H9 (cell line): ENCODE data around the gene TAGLN. TPM values are rescaled to one million over a fixed set of nuclear protein-coding genes. Genes with fewer than 3 reads are reported as not detected.

Experiments used
- DNase-seq: peaks from one replicate; pipeline ENCODE4 v3.0.0-alpha.2; 2017
- H2AFZ ChIP-seq: one replicate; pipeline ENCODE4 v1.6.1; 2013; ENCODE audit warnings: mild to moderate bottlenecking, low read length, control low read depth, moderate library complexity
- H2AK5ac ChIP-seq: 2 replicates; pipeline ENCODE4 v1.6.1; 2013; ENCODE audit warnings: low read length, control low read depth, mixed read lengths; ENCODE audit not compliant: insufficient read length
- H2BK120ac ChIP-seq: one replicate; pipeline ENCODE4 v1.6.1; 2013; ENCODE audit warnings: low read depth, mild to moderate bottlenecking, low read length, control low read depth, inconsistent platforms; ENCODE audit not compliant: poor library complexity, severe bottlenecking
- H2BK12ac ChIP-seq: 2 replicates; pipeline ENCODE4 v1.6.1; 2013; ENCODE audit warnings: low read length, control low read depth, mixed read lengths, low read depth; ENCODE audit not compliant: insufficient read length
- H2BK15ac ChIP-seq: 2 replicates; pipeline ENCODE4 v1.6.1; 2013; ENCODE audit warnings: low read depth, low read length, control low read depth
- H2BK20ac ChIP-seq: one replicate; pipeline ENCODE4 v1.6.1; 2013; ENCODE audit warnings: low read depth, mild to moderate bottlenecking, low read length, control low read depth, inconsistent platforms; ENCODE audit not compliant: poor library complexity, severe bottlenecking
- H2BK5ac ChIP-seq: 2 replicates; pipeline ENCODE4 v1.6.1; 2013; ENCODE audit warnings: low read length, control low read depth, mixed read lengths; ENCODE audit not compliant: insufficient read length
- H3K14ac ChIP-seq: 2 replicates; pipeline ENCODE4 v1.6.1; 2013; ENCODE audit warnings: low read length, control low read depth; ENCODE audit not compliant: insufficient read depth
- H3K18ac ChIP-seq: 2 replicates; pipeline ENCODE4 v1.6.1; 2013; ENCODE audit warnings: low read depth, mild to moderate bottlenecking, mixed read lengths, low read length, control low read depth; ENCODE audit not compliant: insufficient read length
- H3K23ac ChIP-seq: 2 replicates; pipeline ENCODE4 v1.6.1; 2013; ENCODE audit warnings: low read length, control low read depth, mixed read lengths, low read depth; ENCODE audit not compliant: insufficient read length
- H3K23me2 ChIP-seq: 2 replicates; pipeline ENCODE4 v1.6.1; 2013; ENCODE audit warnings: low read depth, mild to moderate bottlenecking, mixed read lengths, low read length, control low read depth; ENCODE audit not compliant: insufficient read length, poor library complexity, severe bottlenecking
- H3K27ac ChIP-seq: 2 replicates; pipeline ENCODE4 v1.5.1; 2013; ENCODE audit warnings: low read length, control low read depth, mixed read lengths, low read depth; ENCODE audit not compliant: insufficient read length
- H3K27me3 ChIP-seq: 2 replicates; pipeline ENCODE4 v1.6.1; 2013; ENCODE audit warnings: low read length, control low read depth, inconsistent platforms; ENCODE audit not compliant: insufficient read depth
- H3K4ac ChIP-seq: 2 replicates; pipeline ENCODE4 v1.6.1; 2013; ENCODE audit warnings: low read depth, mild to moderate bottlenecking, control low read depth, inconsistent platforms, low read length, moderate library complexity
- H3K4me1 ChIP-seq: 2 replicates; pipeline ENCODE4 v1.6.1; 2013; ENCODE audit warnings: low read length, control low read depth, inconsistent platforms; ENCODE audit not compliant: insufficient read depth
- H3K4me2 ChIP-seq: 2 replicates; pipeline ENCODE4 v1.6.1; 2013; ENCODE audit warnings: low read length, control low read depth, mixed read lengths; ENCODE audit not compliant: insufficient read length, insufficient read depth
- H3K56ac ChIP-seq: 2 replicates; pipeline ENCODE4 v1.6.1; 2013; ENCODE audit warnings: low read depth, mild to moderate bottlenecking, mixed read lengths, low read length, control low read depth; ENCODE audit not compliant: insufficient read length
- H3K79me1 ChIP-seq: 2 replicates; pipeline ENCODE4 v1.6.1; 2013; ENCODE audit warnings: low read depth, mild to moderate bottlenecking, moderate library complexity, low read length, control low read depth, inconsistent platforms; ENCODE audit not compliant: insufficient read depth, poor library complexity, severe bottlenecking
- H3K79me2 ChIP-seq: 2 replicates; pipeline ENCODE4 v1.6.1; 2013; ENCODE audit warnings: low read length, control low read depth, inconsistent platforms; ENCODE audit not compliant: insufficient read depth
- H3K9ac ChIP-seq: 2 replicates; pipeline ENCODE4 v1.6.1; 2013; ENCODE audit warnings: low read length, control low read depth, mixed read lengths; ENCODE audit not compliant: insufficient read length; ENCODE audit errors: extremely low read depth
- H3K9me3 ChIP-seq: one replicate; pipeline ENCODE4 v1.6.1; 2013; ENCODE audit warnings: low read depth, low read length, inconsistent platforms; ENCODE audit not compliant: control insufficient read depth
- H3T11ph ChIP-seq: one replicate; pipeline ENCODE4 v1.6.1; 2013; ENCODE audit warnings: mild to moderate bottlenecking, low read length, control low read depth, inconsistent platforms
- H4K20me1 ChIP-seq: one replicate; pipeline ENCODE4 v1.6.1; 2013; ENCODE audit not compliant: control insufficient read depth, insufficient read length, insufficient read depth
- H4K5ac ChIP-seq: 2 replicates; pipeline ENCODE4 v1.6.1; 2013; ENCODE audit warnings: low read depth, mild to moderate bottlenecking, mixed read lengths, low read length, control low read depth; ENCODE audit not compliant: insufficient read length
- H4K8ac ChIP-seq: replicated peaks from 2 replicates; pipeline ENCODE4 v1.6.1; 2013; ENCODE audit warnings: low read length, control low read depth, mixed read lengths, low read depth; ENCODE audit not compliant: insufficient read length
- H4K91ac ChIP-seq: 2 replicates; pipeline ENCODE4 v1.6.1; 2013; ENCODE audit warnings: low read depth, mild to moderate bottlenecking, moderate library complexity, mixed read lengths, low read length, control low read depth; ENCODE audit not compliant: insufficient read length
- H3K27ac Mint-ChIP-seq, 3 experiments: 2 replicates in 2 of 3; 3 replicates in 1 of 3; pipeline ENCODE4 v1.8.0; 2020 to 2021; ENCODE audit warnings: mixed read lengths in 3 of 3, mild to moderate bottlenecking in 1 of 3, moderate library complexity in 1 of 3
- H3K27me3 Mint-ChIP-seq: 2 replicates; pipeline ENCODE4 v1.8.0; 2021; ENCODE audit warnings: low read depth, mild to moderate bottlenecking, moderate library complexity, mixed read lengths
- H3K36me3 Mint-ChIP-seq, 3 experiments: 2 replicates in 2 of 3; 3 replicates in 1 of 3; pipeline ENCODE4 v1.8.0; 2020 to 2021; ENCODE audit warnings: low read depth in 3 of 3, mixed read lengths in 3 of 3; ENCODE audit not compliant: insufficient read depth in 1 of 3
- H3K4me1 Mint-ChIP-seq, 2 experiments: 2 replicates each; pipeline ENCODE4 v1.8.0; 2020; ENCODE audit warnings: mixed read lengths in 2 of 2
- H3K4me3 Mint-ChIP-seq, 2 experiments: 2 replicates in 1 of 2; 3 replicates in 1 of 2; pipeline ENCODE4 v1.8.0; 2020 to 2021; ENCODE audit warnings: mild to moderate bottlenecking in 2 of 2, mixed read lengths in 2 of 2, moderate library complexity in 1 of 2
- H3K9me3 Mint-ChIP-seq, 2 experiments: 2 replicates in 1 of 2; 3 replicates in 1 of 2; pipeline ENCODE4 v1.8.0; 2020; ENCODE audit warnings: mild to moderate bottlenecking in 2 of 2, mixed read lengths in 2 of 2, moderate library complexity in 1 of 2
- CTCF ChIP-seq: fragments of 200-600 bp; sonication (generic); conservative IDR thresholded peaks from 3 replicates; pipeline ENCODE4 v1.8.0; 2021; ENCODE audit warnings: antibody characterized with exemption, mild to moderate bottlenecking
- WGBS: extraction: QIAGEN DNeasy Blood & Tissue Kit; methylation state at CpG from one replicate; pipeline ENCODE4 v1.1.7; 2013; ENCODE audit warnings: missing lambda C conversion rate, low lambda C conversion rate, mixed read lengths; ENCODE audit not compliant: insufficient read length; ENCODE audit errors: extremely low coverage; 5-methylcytosine and 5-hydroxymethylcytosine counted together
- total RNA-seq: library from RNA; stranded (reverse); gene quantifications from 2 replicates; pipeline ENCODE4 v1.2.1, GENCODE V29; 2021

Gene TAGLN
- total RNA-seq, 1 experiment from 2014 or later = 176 TPM

- H3K4me1 Mint-ChIP-seq = peaks cover 0 to 4% of the 10 kb centered on the region in 2 experiments; a peak in 1 of 4 replicates
- TF ChIP-seq CTCF = no peak
- H4K20me1 ChIP-seq = no peaks in the 10 kb centered on the region
- H4K91ac ChIP-seq = no peak overlapping the region
- no peak overlapping the region for H3K27ac Mint-ChIP-seq
- H3K23me2 ChIP-seq = no peaks in the 10 kb centered on the region
- no peak overlapping the region for H3K23ac ChIP-seq
- H2BK5ac ChIP-seq = no peak overlapping the region
- H3K4ac ChIP-seq = no peak overlapping the region
- H2BK15ac ChIP-seq = no peak overlapping the region
- H3K27ac ChIP-seq = no peak overlapping the region
- H3K9me3 ChIP-seq = no peaks in the 10 kb centered on the region
- peaks cover 4 to 19% (median 16%) of the 10 kb centered on the region in 3 experiments; a peak in 6 of 7 replicates for H3K36me3 Mint-ChIP-seq
- H3K79me2 ChIP-seq = no peaks in the 10 kb centered on the region
- H3K27me3 ChIP-seq = no peaks in the 10 kb centered on the region
- H3K4me2 ChIP-seq = no peak overlapping the region
- WGBS = no CpG with 5 or more reads among the region's 3 CpGs
- H3K27me3 Mint-ChIP-seq = peaks cover 2% of the 10 kb centered on the region; the same call in 1 of the 2 replicates
- H2AK5ac ChIP-seq = no peak overlapping the region
- no peak overlapping the region for H3T11ph ChIP-seq
- H2BK120ac ChIP-seq = no peak overlapping the region
- H3K4me1 ChIP-seq = no peaks in the 10 kb centered on the region
- H2AFZ ChIP-seq = no peak overlapping the region
- no peak for DNase-seq
- H3K56ac ChIP-seq = no peak overlapping the region
- H2BK12ac ChIP-seq = no peak overlapping the region
- no peak overlapping the region for H4K5ac ChIP-seq
- H4K8ac ChIP-seq = no peak overlapping the region
- no peaks in the 10 kb centered on the region for H3K79me1 ChIP-seq
- no peak overlapping the region for H2BK20ac ChIP-seq
- H3K4me3 Mint-ChIP-seq = no peak overlapping the region
- no peak overlapping the region for H3K14ac ChIP-seq
- no peak overlapping the region for H3K18ac ChIP-seq
- H3K9me3 Mint-ChIP-seq = no peaks in the 10 kb centered on the region
- no peak overlapping the region for H3K9ac ChIP-seq
These were observed 11.4 kb downstream of the TAGLN start for GRCh38 chr11:117210620-117211019.
